Sciatic nerve (tissue), 2 donors: Measurements from ENCODE around the gene SMIM24. TPM values are rescaled to one million over a fixed set of nuclear protein-coding genes. Genes with fewer than 3 reads are reported as not detected.
"Not testable (repeated sequence)": the region's sequence is repeated elsewhere in the genome, so short reads cannot be mapped to it uniquely, and the experiment has no call there.

Source experiments
- ATAC-seq: fragments of 200-7000 bp; cut with Tn5 transposase; one replicate; pipeline ENCODE4 v1.9.1; 2020; ENCODE audit warnings: mild to moderate bottlenecking, moderate library complexity
- DNase-seq: peaks from one replicate; pipeline ENCODE4 v3.0.0-alpha.2; 2020; ENCODE audit warnings: low spot score
- intact Hi-C: fragments of 100-400 bp; cut with DNase I; formaldehyde crosslinking; loops from one replicate; pipeline ENCODE4 v1.14.2; 2022
- total RNA-seq: library from RNA; stranded (reverse); fragmentation: NEBNext Ultra II Directional; extraction: Animal tissue kit (Norgen Biotek cat#: 25700); gene quantifications from one replicate; pipeline ENCODE4 v1.2.1, GENCODE V29; 2021
- donor health status: DM: no; HTN: no; CAD: no.
- donor health status: DM: no; HTN: no; CAD: no.

The SMIM24 gene
- total RNA-seq, 1 donor from 2014 or later = not detected

DNA sequence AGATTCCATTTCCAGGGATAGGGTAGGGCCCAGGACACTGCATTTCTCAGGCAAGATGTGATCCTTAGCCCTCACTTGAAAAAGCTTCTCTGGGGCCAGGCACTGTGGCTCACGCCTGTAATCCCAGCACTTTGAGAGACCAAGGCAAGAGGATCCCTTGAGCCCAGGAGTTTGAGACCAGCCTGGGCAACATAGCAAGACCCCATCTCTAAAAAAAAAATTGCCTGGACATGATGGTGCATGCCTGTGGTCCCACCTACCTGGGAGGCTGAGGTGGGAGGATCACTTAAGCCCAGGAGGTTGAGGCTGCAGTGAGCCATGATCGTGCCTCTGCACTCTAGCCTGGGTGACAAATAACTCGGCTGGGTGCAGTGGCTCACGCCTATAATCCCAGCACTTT lies 33.7 kb downstream of the SMIM24 start:
- intact Hi-C loops, ATAC-seq, DNase-seq: not testable (repeated sequence)

DNA sequence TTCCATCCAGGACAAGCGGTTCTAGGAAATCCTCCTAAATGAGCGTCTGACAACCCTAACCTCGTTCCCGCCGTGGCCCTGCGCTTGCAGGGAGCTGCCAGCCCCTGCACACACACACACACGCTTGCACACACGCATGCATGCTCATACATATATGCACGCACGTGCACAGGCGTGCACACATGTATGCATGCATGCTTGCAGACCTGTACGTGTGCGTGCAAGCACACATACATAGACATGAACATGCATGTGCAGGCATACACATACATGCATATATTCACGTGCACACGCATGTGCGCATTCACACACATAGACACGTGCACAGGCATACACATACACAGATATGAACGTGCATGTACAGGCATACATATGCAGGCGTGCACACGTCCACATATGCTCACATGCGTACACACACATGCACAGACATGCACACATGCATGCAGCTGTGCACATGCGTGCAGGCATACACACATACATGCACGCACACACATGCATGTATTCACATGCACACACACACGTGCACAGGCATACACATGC lies 35.6 kb downstream of the SMIM24 start:
- DNase-seq (no peak), ATAC-seq (no peak)

DNA sequence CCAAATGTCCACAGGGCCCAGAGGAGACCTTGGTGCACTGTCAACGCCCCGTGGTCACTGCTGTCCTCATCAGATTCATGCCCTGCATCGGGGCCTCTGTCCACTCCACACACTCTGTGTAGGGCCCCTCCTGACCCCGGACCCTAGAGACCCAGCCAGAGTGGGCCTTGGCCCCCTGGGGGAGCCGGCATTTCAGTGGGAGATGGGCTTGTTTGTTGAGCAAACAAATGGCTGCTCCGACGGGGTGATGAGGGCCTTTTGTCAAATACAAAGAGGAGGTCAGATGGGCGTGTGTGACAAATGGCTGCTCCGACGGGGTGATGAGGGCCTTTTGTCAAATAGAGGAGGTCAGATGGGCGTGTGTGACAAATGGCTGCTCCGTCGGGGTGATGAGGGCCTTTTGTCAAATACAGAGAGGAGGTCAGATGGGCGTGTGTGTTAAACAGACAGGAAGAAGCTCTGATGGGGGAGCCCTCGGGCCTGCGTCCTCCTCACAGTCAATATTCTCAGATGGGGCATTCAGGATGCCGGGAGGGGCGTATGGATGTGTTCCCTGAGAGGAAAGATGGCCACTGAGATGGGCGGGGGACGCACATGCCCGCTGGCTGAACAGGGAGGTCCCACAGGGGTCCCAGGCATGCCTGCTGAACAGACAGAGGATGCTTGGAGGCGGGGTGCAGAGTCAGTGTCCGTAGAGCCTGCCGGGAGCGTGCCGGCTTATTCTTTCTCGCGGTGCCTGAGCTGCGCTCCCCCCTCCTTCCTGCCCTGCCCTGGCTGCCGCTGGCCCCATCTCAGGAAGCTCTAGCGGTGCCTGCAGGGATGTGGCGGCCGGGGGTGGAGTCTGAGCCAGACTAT lies 36.3 kb downstream of the SMIM24 start:
- intact Hi-C loops = no loop called here
- ATAC-seq = peak; percentile 70
- DNase-seq = no peak

More for the DNA sequence above, 35.6 kb downstream of the SMIM24 start:
- intact Hi-C loops = no loop called here

DNA sequence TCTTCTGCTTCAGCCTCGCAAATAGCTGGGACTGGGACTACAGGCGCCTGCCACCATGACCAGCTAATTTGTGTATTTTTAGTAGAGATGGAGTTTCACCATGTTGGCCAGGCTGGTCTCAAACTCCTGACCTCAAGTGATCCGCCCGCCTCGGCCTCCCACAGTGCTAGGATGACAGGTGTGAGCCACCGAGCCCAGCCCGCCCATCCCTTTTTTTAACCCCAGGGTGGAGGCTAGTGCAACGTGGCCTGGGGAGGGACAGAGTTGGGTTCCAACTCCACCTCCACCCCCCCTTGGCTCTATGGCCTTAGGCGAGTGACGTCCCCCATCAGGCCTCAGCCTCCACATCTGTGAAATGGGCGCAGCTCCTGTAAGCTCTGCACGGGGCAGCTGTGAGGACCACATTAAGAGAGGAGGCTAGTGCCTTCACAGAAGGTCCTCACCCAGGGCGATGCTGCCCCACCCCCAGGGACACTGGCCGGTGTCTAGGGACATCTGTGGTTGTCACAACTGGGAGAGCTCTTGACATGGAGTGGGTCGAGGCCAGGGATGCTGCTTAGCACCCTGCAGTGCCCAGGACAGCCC lies 37.7 kb downstream of the SMIM24 start:
- DNase-seq (no peak), ATAC-seq (no peak)
- intact Hi-C loops = no loop called here

DNA sequence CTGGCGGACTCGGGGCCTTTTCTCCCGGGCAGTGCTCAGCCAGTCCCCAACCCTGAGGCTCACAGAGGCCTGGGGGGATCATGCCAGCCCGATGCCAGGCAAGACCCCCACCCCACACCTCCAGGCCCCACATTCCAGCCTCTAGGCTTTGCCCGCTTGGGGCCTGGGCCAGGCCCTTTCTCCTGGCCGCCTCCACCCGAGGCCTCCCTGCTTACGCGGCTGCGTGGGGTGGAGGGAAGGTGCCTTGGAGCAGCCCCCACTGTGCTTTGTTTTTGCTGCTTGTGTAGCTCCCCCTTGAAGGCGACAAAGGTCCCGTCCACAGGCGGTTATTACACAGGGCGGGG lies 38.4 kb downstream of the SMIM24 start:
- intact Hi-C loops = no loop called here
- ATAC-seq (no peak), DNase-seq (no peak)

DNA sequence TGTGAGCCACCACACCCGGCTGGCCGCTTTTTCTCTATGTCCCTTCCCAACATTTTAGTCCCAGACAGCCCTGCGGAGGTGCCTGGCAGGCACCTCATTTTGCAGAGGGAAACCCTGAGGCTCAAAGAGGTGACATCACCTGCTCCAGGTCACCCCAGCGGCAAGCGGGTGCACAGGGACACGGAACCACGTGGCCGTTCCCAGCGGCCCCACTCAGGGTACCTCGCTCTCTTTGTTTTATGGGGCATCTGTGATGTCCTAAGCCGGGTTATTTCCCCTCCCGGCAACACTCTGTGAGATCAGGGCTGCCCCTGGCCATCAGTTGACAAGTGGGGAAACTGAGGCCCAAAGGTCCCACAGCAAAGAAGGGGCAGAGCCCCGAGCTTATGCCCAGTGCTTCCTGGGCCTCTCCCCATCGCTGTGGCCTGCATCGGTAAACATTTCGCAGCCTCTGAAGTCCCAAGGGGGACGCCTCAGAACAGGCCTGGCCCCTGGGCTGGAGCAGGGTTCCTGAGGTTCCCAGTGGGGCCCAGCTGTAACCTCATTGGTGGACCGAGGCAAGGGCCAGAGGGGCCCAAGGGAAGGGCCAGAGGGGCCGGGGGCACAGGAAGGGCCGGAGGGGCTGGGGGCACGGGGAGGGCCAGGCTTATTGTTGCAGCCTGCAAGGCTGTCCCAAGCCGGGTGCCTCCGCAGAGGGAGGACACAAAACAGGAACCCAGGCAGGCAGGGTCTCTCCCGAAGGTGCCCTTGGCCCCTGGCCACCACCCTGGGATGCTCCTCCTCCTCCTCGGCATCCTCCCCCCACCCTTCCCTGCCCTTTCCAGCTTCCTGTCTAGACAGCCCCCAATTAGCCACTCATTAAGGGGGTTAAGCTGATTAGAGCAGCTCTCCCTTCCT lies 39.0 kb downstream of the SMIM24 start:
- intact Hi-C loops = no loop called here
- no peak for DNase-seq
- ATAC-seq = no peak

DNA sequence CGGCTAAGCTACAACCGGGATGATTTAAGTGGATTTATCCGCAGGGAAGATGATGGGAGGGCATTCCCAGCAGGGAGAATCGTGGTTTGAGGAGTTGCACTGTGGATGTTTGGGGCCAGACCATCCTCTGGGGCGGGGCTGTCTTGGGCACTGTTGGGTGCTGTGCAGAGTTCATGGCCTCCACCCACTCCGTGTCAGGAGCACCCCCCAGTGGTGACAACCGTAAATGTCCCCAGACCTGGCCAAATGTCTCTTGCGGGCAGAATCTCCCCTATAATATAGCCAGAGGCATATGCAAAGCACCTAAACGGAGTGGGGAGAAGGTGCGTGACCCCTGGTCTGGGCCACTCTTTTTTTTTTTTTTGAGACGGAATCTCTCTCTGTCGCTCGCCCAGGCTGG lies 40.2 kb downstream of the SMIM24 start:
- DNase-seq (no peak), ATAC-seq (no peak)
- intact Hi-C loops = no loop called here

DNA sequence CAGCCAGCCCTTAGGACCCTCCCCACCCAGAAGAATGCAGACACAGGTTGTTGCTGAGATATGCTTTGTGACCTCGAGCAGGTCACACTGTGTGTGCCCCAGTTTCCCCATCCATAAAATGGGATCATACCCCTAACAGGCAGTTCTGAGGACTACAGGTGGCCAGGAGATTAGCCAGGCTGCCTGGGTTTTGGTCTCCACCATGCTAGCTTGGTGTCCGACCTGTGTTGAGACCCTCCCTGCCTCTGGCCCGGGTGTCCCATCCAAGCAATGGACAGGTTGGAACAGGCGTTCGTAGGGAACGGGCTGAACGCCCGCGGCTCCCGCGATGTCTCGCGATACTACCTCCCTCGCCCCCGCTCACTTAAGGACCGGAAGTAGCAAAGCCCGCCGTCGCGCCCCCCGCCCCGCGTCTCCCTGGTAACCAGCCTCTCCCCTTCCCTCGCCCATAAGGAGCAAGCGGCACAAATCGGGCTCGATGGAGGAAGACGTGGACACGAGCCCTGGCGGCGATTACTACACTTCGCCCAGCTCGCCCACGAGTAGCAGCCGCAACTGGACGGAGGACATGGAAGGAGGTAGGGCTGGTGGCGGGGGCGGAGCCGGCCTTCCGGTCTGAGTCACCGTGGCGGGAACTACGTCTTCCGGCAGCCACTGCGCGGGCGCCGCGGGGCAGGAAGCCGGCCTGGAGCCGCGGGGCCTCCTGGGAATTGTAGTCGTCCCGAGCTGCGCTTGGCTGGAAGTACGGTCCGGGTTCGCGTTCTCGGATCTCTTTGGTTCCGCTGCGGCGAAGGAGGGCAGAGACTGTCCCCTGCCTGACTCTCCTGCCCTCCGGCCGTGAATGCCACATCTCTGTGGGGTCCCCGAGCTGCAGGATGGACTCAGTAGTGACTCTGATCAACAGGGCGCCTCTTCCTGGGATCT lies 45.4 kb downstream of the SMIM24 start:
- intact Hi-C loops = no loop called here
- DNase-seq (peak; percentile 98), ATAC-seq (peak; percentile 97)

DNA sequence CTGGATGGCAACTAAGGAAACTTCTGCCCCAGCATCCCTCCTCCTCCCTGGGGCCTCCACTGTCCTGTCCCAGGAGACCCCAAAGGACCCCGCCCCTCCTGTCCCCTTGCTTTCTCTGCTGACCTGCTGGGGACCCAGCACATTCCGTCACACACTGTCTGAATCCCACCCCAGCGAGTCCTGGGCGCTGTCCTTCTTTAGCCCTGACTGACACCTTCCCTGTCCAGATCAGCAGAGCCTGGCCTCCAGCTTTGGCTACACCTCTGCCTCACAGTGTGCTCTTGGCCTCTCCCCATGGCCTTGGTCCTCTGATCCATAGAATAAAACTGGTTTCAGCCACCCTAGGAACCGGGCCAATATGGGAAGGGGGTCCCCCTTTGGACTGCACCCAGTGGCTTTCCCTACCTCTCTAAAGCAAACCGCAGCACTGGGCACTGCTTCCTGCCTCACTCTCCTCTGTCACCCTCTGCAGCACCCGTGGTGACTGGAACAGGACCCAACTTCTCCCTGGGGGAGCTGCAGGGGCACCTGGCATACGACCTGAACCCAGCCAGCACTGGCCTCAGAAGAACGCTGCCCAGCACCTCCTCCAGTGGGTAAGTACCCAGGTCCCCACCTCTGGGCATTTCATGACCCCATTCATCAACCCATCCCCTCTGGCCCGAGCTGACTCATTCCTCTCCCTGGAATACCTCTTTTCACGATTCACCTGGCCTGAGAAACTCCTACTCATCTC lies 46.4 kb downstream of the SMIM24 start:
- intact Hi-C loops = no loop called here

DNA sequence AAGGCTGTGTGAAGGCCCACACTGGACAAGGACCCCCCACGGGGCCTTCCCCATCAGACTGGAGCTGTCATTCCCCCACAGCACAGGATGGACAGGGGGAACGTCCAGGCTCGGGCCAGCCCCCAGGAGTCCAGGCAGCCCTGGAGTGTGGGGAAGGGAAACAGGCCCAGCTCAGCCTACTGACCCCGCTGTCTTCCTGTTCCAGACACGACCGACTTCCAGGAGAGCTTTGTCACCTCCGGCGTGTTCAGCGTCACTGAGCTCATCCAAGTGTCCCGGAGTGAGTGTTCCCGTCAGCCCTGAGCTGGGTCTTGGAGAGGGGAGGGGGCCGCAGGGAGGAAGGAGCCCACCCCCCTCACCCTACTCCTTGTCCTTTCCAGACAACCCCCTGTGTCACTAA lies 47.0 kb downstream of the SMIM24 start:
- ATAC-seq = no peak
- intact Hi-C loops = no loop called here
- DNase-seq = no peak

More for the DNA sequence above, 46.4 kb downstream of the SMIM24 start:
- DNase-seq (no peak), ATAC-seq (no peak)

DNA sequence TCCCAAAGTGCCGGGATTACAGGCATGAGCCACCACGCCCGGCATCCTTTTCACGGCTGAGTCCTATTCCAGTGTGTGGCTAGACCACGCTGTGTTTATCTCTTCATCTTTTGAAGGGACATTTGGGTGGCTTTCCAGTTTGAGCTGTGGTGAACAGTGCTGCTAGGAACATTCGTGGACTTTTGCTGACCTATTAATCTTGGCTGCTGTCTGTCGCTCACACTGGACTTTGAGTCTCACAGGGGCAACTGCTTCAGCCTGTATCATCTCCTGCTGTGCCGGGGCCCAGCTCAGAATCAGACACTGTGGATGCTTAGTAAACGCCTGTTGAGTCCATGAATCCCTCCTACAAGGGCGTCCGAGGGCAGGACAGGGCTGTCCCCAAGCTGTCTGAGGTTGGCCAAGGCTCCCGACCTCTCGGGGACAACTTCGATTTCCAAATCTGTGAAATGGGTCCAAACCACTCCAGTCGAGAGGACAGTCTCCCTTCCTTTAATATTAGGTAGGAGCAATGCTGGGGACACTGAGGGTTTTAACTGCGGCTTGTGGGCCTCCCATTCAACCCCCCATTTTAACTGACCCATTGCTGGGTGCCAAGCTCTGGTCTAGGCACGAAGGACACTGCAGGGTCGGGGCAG lies 48.4 kb downstream of the SMIM24 start:
- no peak for ATAC-seq
- intact Hi-C loops = no loop called here
- no peak for DNase-seq

DNA sequence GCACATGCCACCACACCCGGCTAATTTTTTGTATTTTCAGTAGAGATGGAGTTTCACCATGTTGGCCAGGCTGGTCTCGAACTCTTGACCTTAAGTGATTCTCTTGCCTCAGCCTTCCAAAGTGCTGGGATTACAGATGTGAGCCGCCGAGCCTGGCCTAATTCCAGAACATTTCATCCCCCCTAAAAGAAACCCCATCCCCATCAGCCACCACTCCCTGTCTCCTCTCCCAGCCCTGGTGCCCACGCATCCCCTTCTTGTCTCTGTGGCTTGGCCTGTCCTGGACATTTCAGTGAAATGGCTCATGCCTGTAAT lies 50.0 kb downstream of the SMIM24 start:
- intact Hi-C loops, ATAC-seq, DNase-seq: not testable (repeated sequence)

DNA sequence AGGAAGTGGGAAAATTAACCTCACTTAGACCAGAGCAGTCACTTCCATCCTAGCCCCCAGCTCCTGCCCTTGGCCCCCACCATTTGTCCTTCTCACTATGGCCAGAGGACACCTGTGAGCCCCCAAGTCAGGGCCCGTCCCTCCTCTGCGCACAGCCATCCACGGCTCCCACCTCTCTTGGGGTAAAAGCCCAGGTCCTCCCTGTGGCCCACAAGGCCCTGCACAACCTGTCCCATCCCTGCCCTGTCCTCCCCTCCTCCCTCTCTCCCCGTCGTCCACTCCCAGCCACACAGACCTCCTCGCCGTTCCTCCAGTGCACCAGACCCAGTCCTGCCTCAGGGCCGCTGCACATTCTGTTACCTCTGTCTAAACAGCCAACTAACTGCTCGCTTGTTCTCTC lies 53.9 kb downstream of the SMIM24 start:
- DNase-seq = no peak
- intact Hi-C loops = loop anchor here (5.0 kb wide), 1 partner anchor 94 kb away; no protein-coding TSS in a partner anchor
- no peak for ATAC-seq

Other genes with a start within 250 kb of the SMIM24 start
- gene NFIC, start 113.9 kb downstream of the SMIM24 start, total RNA-seq = 178 TPM
- not detected for gene SMIM44, start 2.9 kb upstream of the SMIM24 start, total RNA-seq
- gene DOHH, start 20.1 kb upstream of the SMIM24 start, total RNA-seq = 8.4 TPM
- gene FZR1, start 25.8 kb upstream of the SMIM24 start, total RNA-seq = 46.1 TPM
- gene TEKTIP1, start 58.6 kb upstream of the SMIM24 start, total RNA-seq = 4.9 TPM
- 52.5 TPM for gene MFSD12, start 77.1 kb upstream of the SMIM24 start, total RNA-seq
- gene HMG20B, start 92.4 kb upstream of the SMIM24 start, total RNA-seq = 72.9 TPM
- gene GIPC3, start 105.0 kb upstream of the SMIM24 start, total RNA-seq = 2.4 TPM
- gene TBXA2R, start 126.3 kb upstream of the SMIM24 start, total RNA-seq = 11.2 TPM
- 19.6 TPM for gene CACTIN, start 146.3 kb upstream of the SMIM24 start, total RNA-seq
- 46.9 TPM for gene PIP5K1C, start 219.9 kb upstream of the SMIM24 start, total RNA-seq
- 2.1 TPM for gene TJP3, start 227.9 kb upstream of the SMIM24 start, total RNA-seq